CD8-positive, alpha-beta memory T cell (primary cell): ENCODE data around the gene PHF21A. TPM values are rescaled to one million over a fixed set of nuclear protein-coding genes. Genes with fewer than 3 reads are reported as not detected.

Experiments used
- CTCF ChIA-PET: fragments of 350-600 bp; sonication (Branson Sonifier 250); formaldehyde crosslinking; loops from one replicate; lab custom pipeline; 2021; ENCODE audit warnings: antibody characterized with exemption; lab: Charles Lee
- POLR2A ChIA-PET: fragments of 350-600 bp; sonication (Branson Sonifier 250); formaldehyde crosslinking; loops from one replicate; lab custom pipeline; 2021; ENCODE audit warnings: antibody characterized with exemption; lab: Charles Lee
- DNase-seq, 5 donors: peaks; one replicate each; pipeline versions ENCODE4 v3.0.0 to v3.0.0-alpha.2; 2020 to 2022; ENCODE audit warnings: mixed read lengths in 1 of 5
- H3K27ac ChIP-seq: one replicate; pipeline ENCODE4 v1.7.0; 2013; ENCODE audit warnings: low read depth, mild to moderate bottlenecking, low read length, moderate library complexity
- H3K27me3 ChIP-seq: 2 replicates; pipeline ENCODE4 v1.7.0; 2013; ENCODE audit warnings: low read length, mild to moderate bottlenecking; ENCODE audit not compliant: insufficient read depth, poor library complexity, severe bottlenecking
- H3K36me3 ChIP-seq: 2 replicates; pipeline ENCODE4 v1.7.0; 2013; ENCODE audit warnings: mild to moderate bottlenecking, low read length, moderate library complexity; ENCODE audit not compliant: insufficient read depth
- H3K4me1 ChIP-seq: 2 replicates; pipeline ENCODE4 v1.7.0; 2013; ENCODE audit warnings: mild to moderate bottlenecking, low read length, moderate library complexity; ENCODE audit not compliant: insufficient read depth
- H3K4me3 ChIP-seq: 2 replicates; pipeline ENCODE4 v1.7.0; 2013; ENCODE audit warnings: mild to moderate bottlenecking, low read length
- H3K9me3 ChIP-seq: 2 replicates; pipeline ENCODE4 v1.7.0; 2013; ENCODE audit warnings: mild to moderate bottlenecking, low read length
- H3K27ac Mint-ChIP-seq, 8 donors: one replicate each; pipeline ENCODE4 v1.8.0; 2020 to 2021; ENCODE audit warnings: mixed read lengths in 8 of 8, mild to moderate bottlenecking in 6 of 8, inconsistent platforms in 3 of 8, moderate library complexity in 3 of 8
- H3K27me3 Mint-ChIP-seq, 2 donors: one replicate each; pipeline ENCODE4 v1.8.0; 2020 to 2021; ENCODE audit warnings: mixed read lengths in 2 of 2, mild to moderate bottlenecking in 1 of 2, moderate library complexity in 1 of 2
- H3K36me3 Mint-ChIP-seq, 3 donors: one replicate each; pipeline ENCODE4 v1.8.0; 2020 to 2021; ENCODE audit warnings: mixed read lengths in 3 of 3, inconsistent platforms in 1 of 3, mild to moderate bottlenecking in 1 of 3
- H3K4me1 Mint-ChIP-seq, 3 donors: one replicate each; pipeline ENCODE4 v1.8.0; 2020 to 2021; ENCODE audit warnings: mixed read lengths in 3 of 3, inconsistent platforms in 1 of 3, mild to moderate bottlenecking in 1 of 3
- H3K4me3 Mint-ChIP-seq, 7 donors: one replicate each; pipeline ENCODE4 v1.8.0; 2020 to 2021; ENCODE audit warnings: mixed read lengths in 7 of 7, mild to moderate bottlenecking in 6 of 7, moderate library complexity in 4 of 7, inconsistent platforms in 2 of 7
- H3K9me3 Mint-ChIP-seq, 5 donors: one replicate each; pipeline ENCODE4 v1.8.0; 2020 to 2022; ENCODE audit warnings: mixed read lengths in 5 of 5, mild to moderate bottlenecking in 3 of 5, moderate library complexity in 2 of 5, inconsistent platforms in 1 of 5
- polyA plus RNA-seq: library from polyadenylated mRNA; unstranded; fragments of 300-500 nt; fragmentation: Illumina TruSeq; gene quantifications from one replicate; pipeline ENCODE4 v1.2.3, GENCODE V29; 2021
- total RNA-seq, 2 experiments: library from RNA; stranded (reverse); gene quantifications; one replicate each; pipeline ENCODE4 v1.2.3, GENCODE V29; 2021

Gene PHF21A
- total and polyA plus RNA-seq, 3 experiments from 2014 or later: 14.1 to 33.5 (median 30.5) TPM

GRCh38 chr11:45936511-45937054 is 184.7 kb downstream of the PHF21A start:
- Mint-ChIP-seq H3K27ac (peak overlapping the region in 2 of 8 donors; percentile 20 to 21), H3K4me3 (no peak overlapping the region), H3K9me3 (no peaks in the 10 kb centered on the region), H3K27me3 (no peaks in the 10 kb centered on the region), H3K36me3 (peaks cover 0 to 74% (median 11%) of the 10 kb centered on the region in 3 donors), H3K4me1 (peaks cover under 1 to 9% (median 3%) of the 10 kb centered on the region in 3 donors)
- Histone ChIP-seq H3K9me3 (no peaks in the 10 kb centered on the region), H3K4me1 (peaks cover 2% of the 10 kb centered on the region), H3K36me3 (peaks cover 36% of the 10 kb centered on the region), H3K27me3 (no peaks in the 10 kb centered on the region), H3K4me3 (no peak overlapping the region), H3K27ac (no peak overlapping the region)
- ChIA-PET POLR2A (no interaction called here), CTCF (interaction anchor here (1.3 kb wide), 1 partner anchor 10 kb away, joined by 3 read pairs; no protein-coding TSS in a partner anchor)
- no peak for DNase-seq

GRCh38 chr11:45935349-45936064 is 185.7 kb downstream of the PHF21A start:
- Mint-ChIP-seq H3K27ac (peak overlapping the region in 1 of 8 donors; percentile 58), H3K4me3 (no peak overlapping the region), H3K9me3 (no peaks in the 10 kb centered on the region), H3K4me1 (peaks cover 12 to 20% (median 14%) of the 10 kb centered on the region in 3 donors), H3K27me3 (no peaks in the 10 kb centered on the region), H3K36me3 (peaks cover 0 to 70% (median 10%) of the 10 kb centered on the region in 3 donors)
- Histone ChIP-seq H3K36me3 (peaks cover 36% of the 10 kb centered on the region), H3K4me3 (no peak overlapping the region), H3K27ac (no peak overlapping the region), H3K27me3 (no peaks in the 10 kb centered on the region), H3K9me3 (no peaks in the 10 kb centered on the region), H3K4me1 (peaks cover 13% of the 10 kb centered on the region)
- no peak for DNase-seq
- ChIA-PET POLR2A (no interaction called here), CTCF (interaction anchor here (1.3 to 2.6 kb wide), 2 partner anchors 9 to 29 kb away, joined by 3 to 9 read pairs; no protein-coding TSS in a partner anchor)

GRCh38 chr11:45934580-45935318 is 186.5 kb downstream of the PHF21A start:
- peaks cover 36% of the 10 kb centered on the region for H3K36me3 ChIP-seq
- DNase-seq: no peak
- H3K4me1 ChIP-seq: peaks cover 21% of the 10 kb centered on the region
- H3K27ac Mint-ChIP-seq: peak overlapping the region in 1 of 8 donors; percentile 27
- H3K4me3 ChIP-seq: no peak overlapping the region
- H3K36me3 Mint-ChIP-seq: peaks cover 0 to 69% (median 10%) of the 10 kb centered on the region in 3 donors
- no peaks in the 10 kb centered on the region for H3K27me3 ChIP-seq
- peaks cover 19 to 27% (median 21%) of the 10 kb centered on the region in 3 donors for H3K4me1 Mint-ChIP-seq
- H3K9me3 Mint-ChIP-seq: no peaks in the 10 kb centered on the region
- ChIA-PET POLR2A (no interaction called here), CTCF (interaction anchor here (1.3 to 2.6 kb wide), 2 partner anchors 8 to 30 kb away, joined by 3 to 9 read pairs; no protein-coding TSS in a partner anchor)
- no peak overlapping the region for H3K4me3 Mint-ChIP-seq
- peaks cover 0 to 4% of the 10 kb centered on the region in 2 donors for H3K27me3 Mint-ChIP-seq
- H3K9me3 ChIP-seq: no peaks in the 10 kb centered on the region
- no peak overlapping the region for H3K27ac ChIP-seq

GRCh38 chr11:45933846-45934579 is 187.2 kb downstream of the PHF21A start:
- no peaks in the 10 kb centered on the region for H3K27me3 ChIP-seq
- DNase-seq: no peak
- no peak overlapping the region for H3K4me3 Mint-ChIP-seq
- peak overlapping the region in 2 of 8 donors; percentile 27 for H3K27ac Mint-ChIP-seq
- no peak overlapping the region for H3K27ac ChIP-seq
- H3K4me1 ChIP-seq: peaks cover 26% of the 10 kb centered on the region
- ChIA-PET CTCF (interaction anchor here (1.5 to 2.6 kb wide), 2 partner anchors 10 to 31 kb away, joined by 3 to 9 read pairs; no protein-coding TSS in a partner anchor), POLR2A (no interaction called here)
- H3K4me3 ChIP-seq: no peak overlapping the region
- H3K4me1 Mint-ChIP-seq: peaks cover 24 to 33% (median 27%) of the 10 kb centered on the region in 3 donors
- H3K27me3 Mint-ChIP-seq: peaks cover 0 to 4% of the 10 kb centered on the region in 2 donors
- H3K9me3 Mint-ChIP-seq: no peaks in the 10 kb centered on the region
- H3K9me3 ChIP-seq: no peaks in the 10 kb centered on the region
- H3K36me3 ChIP-seq: peaks cover 36% of the 10 kb centered on the region
- peaks cover 0 to 67% (median 10%) of the 10 kb centered on the region in 3 donors for H3K36me3 Mint-ChIP-seq

- H3K4me1 Mint-ChIP-seq: peaks cover 24 to 40% (median 27%) of the 10 kb centered on the region in 3 donors
- Histone ChIP-seq H3K4me3 (no peak overlapping the region), H3K27me3 (no peaks in the 10 kb centered on the region), H3K27ac (no peak overlapping the region), H3K36me3 (peaks cover 35% of the 10 kb centered on the region), H3K4me1 (peaks cover 26% of the 10 kb centered on the region), H3K9me3 (no peaks in the 10 kb centered on the region)
- H3K27ac Mint-ChIP-seq: peak overlapping the region in 4 of 8 donors; percentile 6 to 84 (median 46)
- peaks cover 0 to 64% (median 10%) of the 10 kb centered on the region in 3 donors for H3K36me3 Mint-ChIP-seq
- DNase-seq: no peak
- ChIA-PET CTCF (interaction anchor here (1.5 to 2.6 kb wide), 2 partner anchors 9 to 31 kb away, joined by 3 to 9 read pairs; no protein-coding TSS in a partner anchor), POLR2A (no interaction called here)
- peaks cover 0 to 4% of the 10 kb centered on the region in 2 donors for H3K27me3 Mint-ChIP-seq
- no peak overlapping the region for H3K4me3 Mint-ChIP-seq
- no peaks in the 10 kb centered on the region for H3K9me3 Mint-ChIP-seq
Measured at GRCh38 chr11:45933131-45933831, 188.0 kb downstream of the PHF21A start.

- H3K4me3 ChIP-seq: no peak overlapping the region
- Mint-ChIP-seq H3K27ac (peak overlapping the region in 6 of 8 donors; percentile 46 to 87 (median 76)), H3K27me3 (peaks cover 0 to 4% of the 10 kb centered on the region in 2 donors), H3K4me3 (peak overlapping the region in 1 of 7 donors; percentile 44), H3K9me3 (no peaks in the 10 kb centered on the region), H3K36me3 (peaks cover 0 to 56% (median 8%) of the 10 kb centered on the region in 3 donors), H3K4me1 (peaks cover 31 to 50% (median 32%) of the 10 kb centered on the region in 3 donors)
- ChIA-PET POLR2A (no interaction called here), CTCF (interaction anchor here (1.5 kb wide), 1 partner anchor 8 kb away, joined by 3 read pairs; no protein-coding TSS in a partner anchor)
- no peaks in the 10 kb centered on the region for H3K27me3 ChIP-seq
- peaks cover 26% of the 10 kb centered on the region for H3K4me1 ChIP-seq
- no peak for DNase-seq
- H3K9me3 ChIP-seq: no peaks in the 10 kb centered on the region
- no peak overlapping the region for H3K27ac ChIP-seq
- H3K36me3 ChIP-seq: peaks cover 27% of the 10 kb centered on the region
Measured at GRCh38 chr11:45932217-45932616, 189.0 kb downstream of the PHF21A start.

GRCh38 chr11:45931739-45932138 is 189.5 kb downstream of the PHF21A start:
- Mint-ChIP-seq H3K4me1 (peaks cover 34 to 55% (median 36%) of the 10 kb centered on the region in 3 donors), H3K36me3 (peaks cover 0 to 52% (median 7%) of the 10 kb centered on the region in 3 donors), H3K4me3 (peak overlapping the region in 2 of 7 donors; percentile 21 to 44), H3K27ac (peak overlapping the region; percentile 46 to 95 (median 86)), H3K9me3 (no peaks in the 10 kb centered on the region), H3K27me3 (peaks cover 0 to 4% of the 10 kb centered on the region in 2 donors)
- Histone ChIP-seq H3K36me3 (peaks cover 27% of the 10 kb centered on the region), H3K4me3 (no peak overlapping the region), H3K4me1 (peaks cover 26% of the 10 kb centered on the region), H3K9me3 (no peaks in the 10 kb centered on the region), H3K27me3 (no peaks in the 10 kb centered on the region), H3K27ac (no peak overlapping the region)
- DNase-seq: no peak
- ChIA-PET CTCF (no interaction called here), POLR2A (no interaction called here)
